ENCODE results near the gene UNKL. TPM values are rescaled to one million over a fixed set of nuclear protein-coding genes. Genes with fewer than 3 reads are reported as not detected.

Gene UNKL
- total RNA-seq, 1 donor from 2014 or later: 26.2 TPM

Other genes with a start within 250 kb of the UNKL start
- gene TPSG1, start 189.4 kb downstream of the UNKL start, total RNA-seq: not detected in 2 replicates
- not detected in 2 replicates for gene TPSB2, start 184.5 kb downstream of the UNKL start, total RNA-seq
- not detected in 2 replicates for gene TPSAB1, start 174.0 kb downstream of the UNKL start, total RNA-seq
- not detected in 2 replicates for gene TPSD1, start 158.6 kb downstream of the UNKL start, total RNA-seq
- gene UBE2I, start 105.1 kb downstream of the UNKL start, total RNA-seq: 301 and 311 TPM in 2 replicates
- 3.4 and 4.0 TPM in 2 replicates for gene BAIAP3, start 81.1 kb downstream of the UNKL start, total RNA-seq
- 65.6 and 66.2 TPM in 2 replicates for gene TSR3, start 62.8 kb downstream of the UNKL start, total RNA-seq
- gene GNPTG, start 62.8 kb downstream of the UNKL start, total RNA-seq: 32.8 and 38.3 TPM in 2 replicates
- gene UQCC4, start 6.0 kb upstream of the UNKL start, total RNA-seq: 17.1 and 17.8 TPM in 2 replicates
- not detected in 2 replicates for gene PERCC1, start 16.4 kb upstream of the UNKL start, total RNA-seq
- gene CCDC154, start 29.9 kb upstream of the UNKL start, total RNA-seq: 1.2 and 1.9 TPM in 2 replicates
- gene CLCN7, start 60.3 kb upstream of the UNKL start, total RNA-seq: 74.5 and 82.4 TPM in 2 replicates
- 0.28 TPM in 1 of 2 replicates, not detected in the other for gene PTX4, start 74.2 kb upstream of the UNKL start, total RNA-seq
- 77.9 and 87.5 TPM in 2 replicates for gene TELO2, start 78.7 kb upstream of the UNKL start, total RNA-seq
- 0.98 and 1.3 TPM in 2 replicates for gene TMEM204, start 119.0 kb upstream of the UNKL start, total RNA-seq
- gene IFT140, start 197.4 kb upstream of the UNKL start, total RNA-seq: 43.3 and 45.8 TPM in 2 replicates
- gene CRAMP1, start 197.7 kb upstream of the UNKL start, total RNA-seq: 38.3 TPM in 2 replicates